Fibroblast of villous mesenchyme (primary cell): ENCODE measurements around the gene PSME2. TPM values are rescaled to one million over a fixed set of nuclear protein-coding genes. Genes with fewer than 3 reads are reported as not detected.

Source experiments
- DNase-seq: peaks from one replicate; pipeline ENCODE4 v3.0.0-alpha.2; 2010; ENCODE audit warnings: low read depth
- H3K4me3 ChIP-seq: 2 replicates; pipeline ENCODE4 v1.5.1; 2011; ENCODE audit warnings: low read depth, mild to moderate bottlenecking, low read length
- CTCF ChIP-seq: IDR thresholded peaks from 2 replicates; pipeline ENCODE4 v1.5.1; 2012; ENCODE audit warnings: low read depth, mild to moderate bottlenecking, low read length; ENCODE audit not compliant: insufficient read depth
- total RNA-seq: library from RNA; depleted of rRNA; stranded (reverse); fragments of >200 nt; gene quantifications from 2 replicates; pipeline ENCODE4 v1.2.3, GENCODE V29; 2012

Gene PSME2
- total RNA-seq, 1 donor, result 151 TPM

GRCh38 chr14:24189460-24189859, 43.0 kb upstream of the PSME2 start:
- H3K4me3 ChIP-seq, result no peak overlapping the region
- DNase-seq, result no peak

GRCh38 chr14:24189059-24189375, 42.6 kb upstream of the PSME2 start:
- no peak for TF ChIP-seq CTCF
- no peak for DNase-seq
- H3K4me3 ChIP-seq, result peak overlapping the region; percentile 76

More at GRCh38 chr14:24189460-24189859, 43.0 kb upstream of the PSME2 start:
- TF ChIP-seq CTCF, result no peak

- no peak for TF ChIP-seq CTCF
- H3K4me3 ChIP-seq, result peak within 1 kb of the TSS; percentile 76
- DNase-seq, result peak; percentile 99
Measured at GRCh38 chr14:24188251-24189058, 42.0 kb upstream of the PSME2 start, which contains the start of gene IPO4. TSS of gene IPO4 (minus strand) at chr14:24188816. CDS start at chr14:24188787, 29 bp downstream.

GRCh38 chr14:24187539-24187915, 41.1 kb upstream of the PSME2 start:
- H3K4me3 ChIP-seq, result peak overlapping the region; percentile 76
- TF ChIP-seq CTCF, result no peak
- DNase-seq, result no peak

- H3K4me3 ChIP-seq, result no peak overlapping the region
- no peak for DNase-seq
- no peak for TF ChIP-seq CTCF
Measured at GRCh38 chr14:24186831-24187538, 40.6 kb upstream of the PSME2 start.

GRCh38 chr14:24185741-24186140, 39.3 kb upstream of the PSME2 start:
- no peak overlapping the region for H3K4me3 ChIP-seq
- TF ChIP-seq CTCF, result no peak
- DNase-seq, result no peak

- no peak for TF ChIP-seq CTCF
- no peak overlapping the region for H3K4me3 ChIP-seq
- no peak for DNase-seq
Measured at GRCh38 chr14:24185026-24185425, 38.6 kb upstream of the PSME2 start.
